NCI-H1092 treated with DMSO at 0.1 percent for 48 hours (cell line): Measurements from ENCODE around the gene TMC4.
A peak's percentile ranks its signal among the peaks of the same experiment; 100 is the strongest.

Source experiments
- DNase-seq: peaks from one replicate; lab custom pipeline; 2025; lab: John Stamatoyannopoulos, UW

TMC4 gene

GRCh38 chr19:54129617-54129996 is 43.4 kb downstream of the TMC4 start:
- no peak for DNase-seq

- DNase-seq = no peak
These were observed 44.0 kb downstream of the TMC4 start for GRCh38 chr19:54128796-54129616.

GRCh38 chr19:54128441-54128725 is 44.6 kb downstream of the TMC4 start:
- no peak for DNase-seq

GRCh38 chr19:54127688-54128440 is 45.1 kb downstream of the TMC4 start:
- DNase-seq = no peak

GRCh38 chr19:54125713-54126112 is 47.2 kb downstream of the TMC4 start:
- no peak for DNase-seq

GRCh38 chr19:54124393-54124792 is 48.6 kb downstream of the TMC4 start:
- no peak for DNase-seq

- no peak for DNase-seq
These were observed 49.3 kb downstream of the TMC4 start for GRCh38 chr19:54123682-54124081.

- no peak for DNase-seq
These were observed 51.7 kb downstream of the TMC4 start for GRCh38 chr19:54121259-54121658.

- peak; percentile 95 for DNase-seq
These were observed 57.6 kb downstream of the TMC4 start, which contains the start of the genes PRPF31 and TFPT for GRCh38 chr19:54115109-54116063. Gene PRPF31 (plus strand): TSS chr19:54115754. CDS start chr19:54118279, 2,525 bp downstream. Gene TFPT (minus strand): TSS chr19:54115657. CDS start chr19:54115269, 388 bp downstream.

- peak; percentile 3 for DNase-seq
These were observed 58.4 kb downstream of the TMC4 start for GRCh38 chr19:54114340-54115108.
